Activated T-helper 1 cell treated with anti-CD3 and anti-CD28 coated beads, Interleukin-2, amount 50 U/mL, for 16 hours (primary cell): Measurements from ENCODE around the gene FAM204A.

Source experiments
- DNase-seq, 2 donors: peaks; one replicate each; pipeline ENCODE4 v3.0.0-alpha.2; 2020; ENCODE audit warnings: low read depth in 1 of 2, low spot score in 1 of 2

FAM204A gene

GRCh38 chr10:118341791-118342637 lies at the start of gene FAM204A:
Gene FAM204A (minus strand): TSS chr10:118342324. CDS start chr10:118336415, 5,909 bp downstream.
- DNase-seq, result peak; percentile 91 to 94

GRCh38 chr10:118383699-118384098 lies 41.6 kb upstream of the FAM204A start:
- DNase-seq, result no peak

- no peak for DNase-seq
These were observed 41.1 kb upstream of the FAM204A start for GRCh38 chr10:118383063-118383689.

GRCh38 chr10:118374404-118374803 lies 32.3 kb upstream of the FAM204A start:
- no peak for DNase-seq

GRCh38 chr10:118373786-118374185 lies 31.7 kb upstream of the FAM204A start:
- no peak for DNase-seq

GRCh38 chr10:118370499-118370898 lies 28.4 kb upstream of the FAM204A start:
- DNase-seq, result no peak

- DNase-seq, result no peak
These were observed 27.6 kb upstream of the FAM204A start for GRCh38 chr10:118369641-118370205.

GRCh38 chr10:118365702-118366101 lies 23.6 kb upstream of the FAM204A start:
- no peak for DNase-seq

- DNase-seq, result no peak
These were observed 20.0 kb upstream of the FAM204A start for GRCh38 chr10:118362103-118362502.

GRCh38 chr10:118358327-118358726 lies 16.2 kb upstream of the FAM204A start:
- no peak for DNase-seq

GRCh38 chr10:118357841-118358240 lies 15.7 kb upstream of the FAM204A start:
- no peak for DNase-seq

- no peak for DNase-seq
These were observed 14.5 kb upstream of the FAM204A start for GRCh38 chr10:118356628-118357027.

- no peak for DNase-seq
These were observed 13.1 kb upstream of the FAM204A start for GRCh38 chr10:118355234-118355633.

GRCh38 chr10:118349235-118349634 lies 7.1 kb upstream of the FAM204A start:
- no peak for DNase-seq

- DNase-seq, result no peak
These were observed 1.4 kb upstream of the FAM204A start for GRCh38 chr10:118343549-118343948.

- DNase-seq, result no peak
These were observed 991 bp upstream of the FAM204A start for GRCh38 chr10:118343115-118343514.

GRCh38 chr10:118342638-118343020 lies 505 bp upstream of the FAM204A start:
- DNase-seq, result no peak

GRCh38 chr10:118340486-118340885 lies 1.6 kb downstream of the FAM204A start:
- DNase-seq, result no peak

- DNase-seq, result no peak
These were observed 3.0 kb downstream of the FAM204A start for GRCh38 chr10:118339111-118339510.

- DNase-seq, result no peak
These were observed 4.8 kb downstream of the FAM204A start for GRCh38 chr10:118337356-118337755.

- DNase-seq, result no peak
These were observed 8.3 kb downstream of the FAM204A start for GRCh38 chr10:118333871-118334270.
